ENCODE measurements around the gene BMPR1B. TPM values are rescaled to one million over a fixed set of nuclear protein-coding genes. Genes with fewer than 3 reads are reported as not detected.

BMPR1B gene
- total RNA-seq, 1 experiment from 2014 or later: 0.35 TPM

GRCh38 chr4:94827481-94828110, 69.8 kb downstream of the BMPR1B start:
- Mint-ChIP-seq H3K36me3 (ENCODE audit: insufficient read depth in 1 of 3, low read depth in 3 of 3) (no peaks in the 10 kb centered on the region; a peak in 1 of 7 replicates), H3K27me3 (ENCODE audit: low read depth) (no peaks in the 10 kb centered on the region), H3K27ac (no peak overlapping the region), H3K4me3 (no peak overlapping the region), H3K9me3 (no peaks in the 10 kb centered on the region), H3K4me1 (peaks cover 8 to 9% of the 10 kb centered on the region in 2 experiments)
- H2BK12ac ChIP-seq (ENCODE audit: insufficient read length, low read depth, low read length): no peak overlapping the region
- H4K20me1 ChIP-seq (ENCODE audit: control insufficient read depth, insufficient read depth, insufficient read length): peaks cover 3% of the 10 kb centered on the region
- H4K91ac ChIP-seq (ENCODE audit: insufficient read length, low read depth, low read length): no peak overlapping the region
- H4K8ac ChIP-seq (replicated peaks; ENCODE audit: insufficient read length, low read depth, low read length): no peak overlapping the region
- no peaks in the 10 kb centered on the region for H3K27me3 ChIP-seq (ENCODE audit: insufficient read depth, low read length)
- no peak overlapping the region for H3K4me2 ChIP-seq (ENCODE audit: insufficient read depth, insufficient read length, low read length)
- H2BK15ac ChIP-seq (ENCODE audit: low read depth, low read length): no peak overlapping the region
- no peak overlapping the region for H3K23ac ChIP-seq (ENCODE audit: insufficient read length, low read depth, low read length)
- H4K5ac ChIP-seq (ENCODE audit: insufficient read length, low read depth, low read length): no peak overlapping the region
- H2BK120ac ChIP-seq (ENCODE audit: low read depth, low read length, poor library complexity, severe bottlenecking): no peak overlapping the region
- H3K79me2 ChIP-seq (ENCODE audit: insufficient read depth, low read length): no peaks in the 10 kb centered on the region
- no peak overlapping the region for H2BK20ac ChIP-seq (ENCODE audit: low read depth, low read length, poor library complexity, severe bottlenecking)
- no peak for DNase-seq
- no peak overlapping the region for H3T11ph ChIP-seq (ENCODE audit: low read length)
- no peak overlapping the region for H2AK5ac ChIP-seq (ENCODE audit: insufficient read length, low read length)
- no peaks in the 10 kb centered on the region for H3K79me1 ChIP-seq (ENCODE audit: insufficient read depth, low read depth, low read length, poor library complexity, severe bottlenecking)
- no peak overlapping the region for H2BK5ac ChIP-seq (ENCODE audit: insufficient read length, low read length)
- TF ChIP-seq, protein P1, sequence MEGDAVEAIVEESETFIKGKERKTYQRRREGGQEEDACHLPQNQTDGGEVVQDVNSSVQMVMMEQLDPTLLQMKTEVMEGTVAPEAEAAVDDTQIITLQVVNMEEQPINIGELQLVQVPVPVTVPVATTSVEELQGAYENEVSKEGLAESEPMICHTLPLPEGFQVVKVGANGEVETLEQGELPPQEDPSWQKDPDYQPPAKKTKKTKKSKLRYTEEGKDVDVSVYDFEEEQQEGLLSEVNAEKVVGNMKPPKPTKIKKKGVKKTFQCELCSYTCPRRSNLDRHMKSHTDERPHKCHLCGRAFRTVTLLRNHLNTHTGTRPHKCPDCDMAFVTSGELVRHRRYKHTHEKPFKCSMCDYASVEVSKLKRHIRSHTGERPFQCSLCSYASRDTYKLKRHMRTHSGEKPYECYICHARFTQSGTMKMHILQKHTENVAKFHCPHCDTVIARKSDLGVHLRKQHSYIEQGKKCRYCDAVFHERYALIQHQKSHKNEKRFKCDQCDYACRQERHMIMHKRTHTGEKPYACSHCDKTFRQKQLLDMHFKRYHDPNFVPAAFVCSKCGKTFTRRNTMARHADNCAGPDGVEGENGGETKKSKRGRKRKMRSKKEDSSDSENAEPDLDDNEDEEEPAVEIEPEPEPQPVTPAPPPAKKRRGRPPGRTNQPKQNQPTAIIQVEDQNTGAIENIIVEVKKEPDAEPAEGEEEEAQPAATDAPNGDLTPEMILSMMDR (conservative IDR thresholded peaks at IDR 0.05): no peak
- no peaks in the 10 kb centered on the region for H3K9me3 ChIP-seq (ENCODE audit: control insufficient read depth, low read depth, low read length)
- no peak overlapping the region for H2AFZ ChIP-seq (ENCODE audit: low read length)
- H3K4me1 ChIP-seq (ENCODE audit: insufficient read depth, low read length): no peaks in the 10 kb centered on the region
- no peak overlapping the region for H3K14ac ChIP-seq (ENCODE audit: insufficient read depth, low read length)
- H3K23me2 ChIP-seq (ENCODE audit: insufficient read length, low read depth, low read length, poor library complexity, severe bottlenecking): no peaks in the 10 kb centered on the region
- no peak overlapping the region for H3K18ac ChIP-seq (ENCODE audit: insufficient read length, low read depth, low read length)
- WGBS (ENCODE audit: extremely low coverage, insufficient read length, low lambda C conversion rate): no CpG with 5 or more reads among the region's 5 CpGs
- no peak overlapping the region for H3K9ac ChIP-seq (ENCODE audit: extremely low read depth, insufficient read length, low read length)
- H3K56ac ChIP-seq (ENCODE audit: insufficient read length, low read depth, low read length): no peak overlapping the region
- no peak overlapping the region for H3K4ac ChIP-seq (ENCODE audit: low read depth, low read length)
- no peak overlapping the region for H3K27ac ChIP-seq (ENCODE audit: insufficient read length, low read depth, low read length)

Measured in H9 (cell line).